Adrenal gland (tissue), 12 donors: ENCODE data around the gene SLMAP. TPM values are rescaled to one million over a fixed set of nuclear protein-coding genes. Genes with fewer than 3 reads are reported as not detected.
A peak's percentile ranks its signal among the peaks of the same experiment; 100 is the strongest.

ENCODE experiments used
- DNase-seq, 7 donors: peaks; one replicate each; pipeline ENCODE4 v3.0.0-alpha.2; 2019 to 2020
- H3K27ac ChIP-seq, 5 donors: fragments of 200-600 bp; sonication (generic) in 4 of 5; 1 replicate in 3 of 5; 2 replicates in 2 of 5; pipeline versions ENCODE4 v1.5.1 to v1.8.0; 2016 to 2020; ENCODE audit warnings: mild to moderate bottlenecking in 1 of 5
- H3K27me3 ChIP-seq: fragments of 200-600 bp; 2 replicates; pipeline ENCODE4 v1.8.0; 2021
- H3K36me3 ChIP-seq, 2 donors: fragments of 200-600 bp; replicated peaks in 1 of 2; 1 replicate in 1 of 2; 2 replicates in 1 of 2; pipeline versions ENCODE4 v1.5.1 to v1.8.0; 2018 to 2022
- H3K4me1 ChIP-seq, 2 donors: fragments of 200-600 bp; replicated peaks in 1 of 2; 1 replicate in 1 of 2; 2 replicates in 1 of 2; pipeline versions ENCODE4 v1.5.1 to v1.8.0; 2018 to 2021
- H3K4me3 ChIP-seq, 4 donors: fragments of 200-600 bp; sonication (generic) in 3 of 4; one replicate each; pipeline ENCODE4 v1.5.1; 2016 to 2018
- H3K9me3 ChIP-seq, 3 donors: fragments of 200-600 bp; sonication (generic) in 1 of 3; replicated peaks in 1 of 3; 1 replicate in 2 of 3; 2 replicates in 1 of 3; pipeline versions ENCODE4 v1.5.1 to v1.8.0; 2016 to 2021
- CTCF ChIP-seq, 6 experiments: fragments of 450-650 bp in 4 of 6; fragments of 200-600 bp in 2 of 6; sonication (generic) in 1 of 6; IDR thresholded peaks; 1 replicate in 5 of 6; 2 replicates in 1 of 6; pipeline versions ENCODE4 v1.5.1 to v1.8.0; 2016 to 2021; ENCODE audit warnings: antibody characterized with exemption in 6 of 6, mild to moderate bottlenecking in 2 of 6, moderate library complexity in 1 of 6
- POLR2A ChIP-seq, 2 donors: fragments of 450-650 bp; IDR thresholded peaks; one replicate each; pipeline ENCODE4 v1.6.1; 2017; ENCODE audit warnings: antibody characterized with exemption in 2 of 2, mild to moderate bottlenecking in 2 of 2, moderate library complexity in 1 of 2
- WGBS, 4 donors: extraction: QIAGEN DNeasy Blood & Tissue Kit in 2 of 4; methylation state at CpG; one replicate each; pipeline versions ENCODE4 v1.1.5 to v1.1.7; 2013 to 2017; 5-methylcytosine and 5-hydroxymethylcytosine counted together
- intact Hi-C, 2 donors: fragments of 100-400 bp; cut with DNase I; formaldehyde crosslinking; loops; one replicate each; pipeline versions ENCODE4 v1.14.1 to v1.15.0; 2022 to 2023
- polyA plus RNA-seq, 3 donors: library from polyadenylated mRNA; stranded (reverse); fragments of 200-250 nt in 2 of 3; fragments of 350-450 nt in 1 of 3; fragmentation: Illumina TruSeq in 1 of 3; extraction: RNeasy Lipid Tissue Mini Kit (QIAGEN cat#74804) in 1 of 3; gene quantifications; one replicate each; pipeline ENCODE4 v1.2.3, GENCODE V29; 2013 to 2014
- total RNA-seq, 9 donors: library from RNA; depleted of rRNA in 4 of 9; stranded (reverse); fragments of >200 nt in 4 of 9; fragments of 120-200 nt in 1 of 9; fragmentation: NEBNext Ultra II Directional in 1 of 9; extraction: Animal tissue kit (Norgen Biotek cat#: 25700) in 1 of 9; gene quantifications; one replicate each; pipeline versions ENCODE4 v1.1.0 to v1.2.4, GENCODE V29; 2013 to 2023
- donor health status: healthy with polysubstance abuse.
- donor health status: Bipolar disorder and iron deficiency.
- donor health status: DM: yes; HTN: yes; CAD: no.
- donor health status: DM: no; HTN: no; CAD: no.
- donor health status: DM: no; HTN: no; CAD: no.
- donor health status: DM: yes; HTN: yes; CAD: no.

Gene SLMAP
- total and polyA plus RNA-seq, 12 donors, result 18.9 to 134 (median 87.5) TPM

DNA sequence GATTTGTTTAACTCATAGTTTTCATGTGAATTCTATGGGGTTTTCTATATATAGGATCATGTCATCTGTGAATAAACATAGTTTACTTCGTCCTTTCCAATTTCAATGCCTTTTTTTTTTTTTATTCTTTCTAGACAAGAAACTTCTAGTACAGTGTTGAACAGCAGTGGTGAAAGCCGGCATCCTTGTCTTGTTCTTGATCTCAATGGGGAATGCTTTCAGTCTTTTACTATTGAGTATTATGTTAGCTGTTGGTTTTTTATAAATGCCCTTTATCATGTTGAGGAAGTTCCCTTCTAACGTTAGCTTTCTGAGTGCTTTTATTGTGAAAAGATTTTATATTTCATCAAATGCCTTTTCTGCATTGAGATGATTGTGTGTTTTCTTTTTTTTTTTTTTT, 69.0 kb downstream of the SLMAP start:
- no peak overlapping the region for H3K4me3 ChIP-seq
- DNase-seq, result no peak
- H3K27me3 ChIP-seq, result no peaks in the 10 kb centered on the region
- TF ChIP-seq CTCF (IDR thresholded peaks at IDR 0.05) (no peak), POLR2A (IDR thresholded peaks at IDR 0.05) (no peak)
- no peak overlapping the region for H3K27ac ChIP-seq
- 50 to 62% (median 53%) methylated on average over 3 of the region's 3 CpGs for WGBS, 4 donors
- H3K9me3 ChIP-seq, result no peaks in the 10 kb centered on the region
- H3K4me1 ChIP-seq, result peaks cover 46 to 68% of the 10 kb centered on the region in 2 donors
- intact Hi-C loops, result loop anchor here in 1 of 2 donors (10.0 kb wide), 1 partner anchor 70 kb away; the partner anchor contains the start of gene SLMAP
- H3K36me3 ChIP-seq, result no peaks in the 10 kb centered on the region

DNA sequence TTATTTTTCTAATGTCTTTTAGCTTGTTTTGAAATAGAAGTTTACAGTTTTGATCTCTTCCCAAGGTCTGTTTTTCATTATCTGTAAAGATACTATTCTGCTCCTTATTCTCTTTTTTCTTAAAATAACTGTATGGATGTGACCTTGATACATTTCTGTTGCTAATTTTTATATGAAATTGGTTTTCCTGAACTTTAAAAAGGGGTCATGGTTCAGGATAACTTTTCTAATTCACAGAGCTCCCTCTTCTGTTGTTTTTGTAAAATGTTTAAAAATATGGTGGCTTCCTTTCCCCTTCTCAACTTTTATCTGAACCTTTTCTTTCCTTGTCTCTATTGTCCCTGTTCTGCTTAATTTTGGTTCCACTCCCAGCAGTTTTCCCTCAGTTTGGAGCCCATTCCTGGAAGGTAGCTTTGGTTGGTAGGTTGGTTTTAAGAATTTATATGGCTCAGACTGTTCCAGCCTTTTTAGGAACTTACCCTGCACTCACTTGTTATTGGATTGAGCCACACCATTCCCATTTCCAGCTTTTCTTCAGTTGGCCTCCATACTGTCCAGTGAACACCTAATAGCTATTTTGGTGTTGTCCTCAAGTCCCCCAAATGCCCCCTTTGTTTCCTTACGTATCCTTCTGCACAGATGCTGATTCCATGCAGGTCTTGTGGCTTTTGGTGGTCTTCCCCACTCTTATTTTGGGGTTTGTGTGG, 70.3 kb downstream of the SLMAP start:
- peaks cover 36 to 55% of the 10 kb centered on the region in 2 donors for H3K4me1 ChIP-seq
- no peaks in the 10 kb centered on the region for H3K36me3 ChIP-seq
- H3K27me3 ChIP-seq, result no peaks in the 10 kb centered on the region
- 86 to 92% (median 90%) methylated on average over 1 of the region's 1 CpG for WGBS, 4 donors
- DNase-seq, result no peak
- no peaks in the 10 kb centered on the region for H3K9me3 ChIP-seq
- TF ChIP-seq CTCF (IDR thresholded peaks at IDR 0.05), result peak in 4 of 6 experiments; percentile 9 to 50 (median 40)
- no peak for TF ChIP-seq POLR2A (IDR thresholded peaks at IDR 0.05)
- intact Hi-C loops, result loop anchor here in 1 of 2 donors (10.0 kb wide), 1 partner anchor 72 kb away; the partner anchor contains the start of gene SLMAP
- no peak overlapping the region for H3K4me3 ChIP-seq
- H3K27ac ChIP-seq, result peak overlapping the region in 4 of 5 donors; percentile 4 to 29 (median 18)

- intact Hi-C loops, result loop anchor here in 1 of 2 donors (10.0 kb wide), 1 partner anchor 72 kb away; the partner anchor contains the start of gene SLMAP
- Histone ChIP-seq H3K9me3 (no peaks in the 10 kb centered on the region), H3K36me3 (no peaks in the 10 kb centered on the region), H3K4me3 (no peak overlapping the region), H3K4me1 (peaks cover 29 to 48% of the 10 kb centered on the region in 2 donors), H3K27me3 (no peaks in the 10 kb centered on the region), H3K27ac (peak overlapping the region in 4 of 5 donors; percentile 4 to 38 (median 24))
- no peak for DNase-seq
- TF ChIP-seq POLR2A (IDR thresholded peaks at IDR 0.05), result no peak
- no peak for TF ChIP-seq CTCF (IDR thresholded peaks at IDR 0.05)
- 35 to 51% (median 43%) methylated on average over 1 of the region's 1 CpG for WGBS, 4 donors
Observed at GRCh38 chr3:57826952-57827723, 71.0 kb downstream of the SLMAP start.

- Histone ChIP-seq H3K27ac (peak overlapping the region in 2 of 5 donors; percentile 4 to 38), H3K4me3 (no peak overlapping the region), H3K27me3 (no peaks in the 10 kb centered on the region), H3K9me3 (no peaks in the 10 kb centered on the region), H3K4me1 (peaks cover 29 to 42% of the 10 kb centered on the region in 2 donors), H3K36me3 (no peaks in the 10 kb centered on the region)
- DNase-seq, result no peak
- TF ChIP-seq CTCF (IDR thresholded peaks at IDR 0.05) (no peak), POLR2A (IDR thresholded peaks at IDR 0.05) (no peak)
- intact Hi-C loops, result loop anchor here in 1 of 2 donors (10.0 kb wide), 1 partner anchor 73 kb away; the partner anchor contains the start of gene SLMAP
- 76 to 90% (median 86%) methylated on average over 4 of the region's 4 CpGs for WGBS, 4 donors
Observed at GRCh38 chr3:57827757-57828156, 71.6 kb downstream of the SLMAP start.
